ENCODE measurements around the gene NRG3. TPM values are rescaled to one million over a fixed set of nuclear protein-coding genes. Genes with fewer than 3 reads are reported as not detected.

The NRG3 gene
- total and polyA plus RNA-seq, 2 of the 4 experiments (the other 2 are of a cell fraction) = not detected

GRCh38 chr10:82529062-82529461 is 654.1 kb downstream of the NRG3 start:
- Histone ChIP-seq H3K4ac (ENCODE audit: low read depth, low read length) (no peak overlapping the region), H2AK5ac (ENCODE audit: low read depth, low read length) (no peak overlapping the region), H3K18ac (ENCODE audit: low read depth, low read length) (no peak overlapping the region), H2BK15ac (ENCODE audit: low read depth, low read length) (no peak overlapping the region), H3K4me3 (ENCODE audit: insufficient read depth, low read depth, low read length) (no peak overlapping the region), H3K27me3 (ENCODE audit: control insufficient read depth, insufficient read depth, low read length) (no peaks in the 10 kb centered on the region), H4K8ac (ENCODE audit: low read depth in 2 of 2, low read length in 2 of 2) (no peak overlapping the region), H3K56ac (ENCODE audit: extremely low read depth, insufficient read depth, low read length) (no peak overlapping the region), H3K9me3 (ENCODE audit: control insufficient read depth, insufficient read depth, low read length) (no peaks in the 10 kb centered on the region), H2BK20ac (ENCODE audit: low read depth, low read length) (no peak overlapping the region), H4K5ac (ENCODE audit: low read depth, low read length) (no peak overlapping the region), H4K91ac (ENCODE audit: insufficient read depth, low read depth, low read length) (no peak overlapping the region), H3K14ac (replicated peaks; ENCODE audit: low read depth, low read length) (no peak overlapping the region), H2BK120ac (ENCODE audit: low read depth, low read length) (no peak overlapping the region), H2AFZ (replicated peaks; ENCODE audit: low read length, poor library complexity) (no peak overlapping the region), H3K4me2 (ENCODE audit: low read depth, low read length) (no peak overlapping the region), H4K20me1 (ENCODE audit: insufficient read depth, low read length) (no peaks in the 10 kb centered on the region), H3K36me3 (ENCODE audit: control insufficient read depth, insufficient read depth, low read length) (no peaks in the 10 kb centered on the region), H2AK9ac (replicated peaks; ENCODE audit: low read depth, low read length, poor library complexity) (no peak overlapping the region), H3K23ac (ENCODE audit: low read depth, low read length) (no peak overlapping the region), H3K79me1 (ENCODE audit: low read depth in 1 of 2, low read length in 2 of 2) (no peaks in the 10 kb centered on the region), H2BK5ac (ENCODE audit: low read depth, low read length, poor library complexity, severe bottlenecking) (no peak overlapping the region), H3K4me1 (ENCODE audit: control insufficient read depth, insufficient read depth, low read length) (no peaks in the 10 kb centered on the region), H3K9me1 (ENCODE audit: insufficient read depth, low read length) (no peaks in the 10 kb centered on the region), H3K27ac (ENCODE audit: insufficient read depth, low read length) (no peak overlapping the region), H3K9ac (ENCODE audit: low read depth, low read length) (no peak overlapping the region)
- POLR2A ChIA-PET (ENCODE audit: unreplicated experiment) = no interaction called here
- intact Hi-C loops (cut with micrococcal nuclease) (no loop called here), dilution Hi-C loops (cut with HindIII; ENCODE audit: low sequenced_read_pairs, unreplicated experiment) (no loop called here), in situ Hi-C loops (cut with MboI; ENCODE audit: low sequenced_read_pairs) (no loop called here)
- CTCF ChIA-PET = no interaction called here
- DNase-seq = no peak
- no peak for ATAC-seq (ENCODE audit: low read depth)
- WGBS, 2 experiments (ENCODE audit: extremely low coverage in 2 of 2, insufficient read length in 1 of 2) = no CpG with 5 or more reads among the region's 4 CpGs
- BruUV-seq (replicated peaks) = no TSS peak
- TF ChIP-seq RFX5 (IDR thresholded peaks at IDR 0.05; ENCODE audit: low read depth, low read length) (no peak), RCOR1 (IDR thresholded peaks at IDR 0.05; ENCODE audit: insufficient replicate concordance, low read length) (no peak), MXI1 (IDR thresholded peaks at IDR 0.05; ENCODE audit: borderline replicate concordance, low read depth, low read length) (no peak), BHLHE40 (IDR thresholded peaks at IDR 0.05; ENCODE audit: low read depth, low read length) (no peak), MAZ (IDR thresholded peaks at IDR 0.05; ENCODE audit: borderline replicate concordance, low read depth, low read length) (no peak), POLR2A (IDR thresholded peaks at IDR 0.05; ENCODE audit: low read depth, low read length) (no peak), MAFK (IDR thresholded peaks at IDR 0.05; ENCODE audit: low read depth, low read length) (no peak), RAD21 (IDR thresholded peaks at IDR 0.05; ENCODE audit: low read length) (no peak), SMC3 (IDR thresholded peaks at IDR 0.05; ENCODE audit: low read depth, low read length) (no peak), NFE2L2 (IDR thresholded peaks at IDR 0.05; ENCODE audit: low read depth, low read length) (no peak), CEBPB (IDR thresholded peaks at IDR 0.05; ENCODE audit: low read depth, low read length) (no peak), ELK1 (IDR thresholded peaks at IDR 0.05; ENCODE audit: borderline replicate concordance, low read depth, low read length) (no peak), FOS (IDR thresholded peaks at IDR 0.05; ENCODE audit: low read depth, low read length) (no peak), CTCF (conservative IDR thresholded peaks at IDR 0.05; ENCODE audit: low read depth, low read length) (no peak), CHD1 (IDR thresholded peaks at IDR 0.05; ENCODE audit: low read depth, low read length) (no peak), USF2 (IDR thresholded peaks at IDR 0.05; ENCODE audit: low read depth, low read length) (no peak)

All from IMR-90 (cell line).